Measurements from ENCODE around the gene DHRS1. TPM values are rescaled to one million over a fixed set of nuclear protein-coding genes. Genes with fewer than 3 reads are reported as not detected.

Gene DHRS1
- total RNA-seq, 1 donor from 2014 or later = 32.5 TPM

DNA sequence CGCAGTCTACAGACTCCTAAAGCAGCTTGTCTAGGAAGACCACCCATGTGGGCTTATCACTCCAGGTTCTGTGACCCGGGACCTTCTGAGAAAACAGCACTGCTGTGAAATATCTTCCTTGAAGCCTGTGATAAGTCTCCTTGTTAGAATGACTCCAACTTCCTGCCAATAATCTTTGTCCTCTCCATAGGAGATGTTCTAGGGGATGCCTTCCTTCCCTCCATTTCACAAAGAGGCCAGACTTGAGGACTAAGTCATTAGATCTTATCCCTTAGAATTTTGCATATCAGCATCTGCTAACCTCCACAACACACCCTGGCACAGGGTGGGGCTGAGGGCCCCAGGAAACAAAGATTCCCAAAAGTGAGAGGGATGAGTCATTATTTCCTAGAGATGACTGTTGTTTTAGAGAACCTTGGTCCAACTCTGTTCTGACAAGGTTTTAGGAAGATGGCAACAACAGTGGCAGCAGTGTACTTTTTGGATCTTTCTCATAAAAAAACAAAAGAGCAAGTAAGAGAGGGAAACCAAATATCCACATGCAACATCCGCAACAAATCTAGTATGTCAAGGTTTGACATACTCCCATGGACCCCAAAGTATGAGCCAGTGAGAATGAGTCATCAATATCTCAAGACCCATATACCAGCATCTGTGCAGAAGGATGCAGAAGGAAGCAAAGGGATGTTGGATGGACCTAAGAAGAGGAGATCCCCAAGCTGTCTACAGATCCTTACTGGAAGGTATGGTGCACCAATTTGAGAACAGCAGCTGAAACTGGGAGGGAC lies 17.8 kb upstream of the DHRS1 start:
- H3K27me3 Mint-ChIP-seq = peaks cover 6% of the 10 kb centered on the region
- no peaks in the 10 kb centered on the region for H3K36me3 Mint-ChIP-seq (ENCODE audit: low read depth)
- no peak for DNase-seq
- ChIA-PET POLR2A (interaction anchor here (1.2 to 1.3 kb wide), 2 partner anchors 9 to 10 kb away, joined by 3 read pairs; partner anchors contain the start of gene CIDEB), CTCF (interaction anchor here (1.3 to 1.5 kb wide), 2 partner anchors 9 to 16 kb away, joined by 5 read pairs; partner anchors contain the start of gene CIDEB)
- intact Hi-C loops (cut with micrococcal nuclease) = no loop called here
- no peak for ATAC-seq (ENCODE audit: low read depth)
- peaks cover 25% of the 10 kb centered on the region for H3K4me1 Mint-ChIP-seq
- TF ChIP-seq, protein P1, sequence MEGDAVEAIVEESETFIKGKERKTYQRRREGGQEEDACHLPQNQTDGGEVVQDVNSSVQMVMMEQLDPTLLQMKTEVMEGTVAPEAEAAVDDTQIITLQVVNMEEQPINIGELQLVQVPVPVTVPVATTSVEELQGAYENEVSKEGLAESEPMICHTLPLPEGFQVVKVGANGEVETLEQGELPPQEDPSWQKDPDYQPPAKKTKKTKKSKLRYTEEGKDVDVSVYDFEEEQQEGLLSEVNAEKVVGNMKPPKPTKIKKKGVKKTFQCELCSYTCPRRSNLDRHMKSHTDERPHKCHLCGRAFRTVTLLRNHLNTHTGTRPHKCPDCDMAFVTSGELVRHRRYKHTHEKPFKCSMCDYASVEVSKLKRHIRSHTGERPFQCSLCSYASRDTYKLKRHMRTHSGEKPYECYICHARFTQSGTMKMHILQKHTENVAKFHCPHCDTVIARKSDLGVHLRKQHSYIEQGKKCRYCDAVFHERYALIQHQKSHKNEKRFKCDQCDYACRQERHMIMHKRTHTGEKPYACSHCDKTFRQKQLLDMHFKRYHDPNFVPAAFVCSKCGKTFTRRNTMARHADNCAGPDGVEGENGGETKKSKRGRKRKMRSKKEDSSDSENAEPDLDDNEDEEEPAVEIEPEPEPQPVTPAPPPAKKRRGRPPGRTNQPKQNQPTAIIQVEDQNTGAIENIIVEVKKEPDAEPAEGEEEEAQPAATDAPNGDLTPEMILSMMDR (IDR thresholded peaks at IDR 0.05) = no peak
- no peak overlapping the region for H3K4me3 Mint-ChIP-seq
- no peaks in the 10 kb centered on the region for H3K9me3 Mint-ChIP-seq
- H3K27ac Mint-ChIP-seq = no peak overlapping the region

DNA sequence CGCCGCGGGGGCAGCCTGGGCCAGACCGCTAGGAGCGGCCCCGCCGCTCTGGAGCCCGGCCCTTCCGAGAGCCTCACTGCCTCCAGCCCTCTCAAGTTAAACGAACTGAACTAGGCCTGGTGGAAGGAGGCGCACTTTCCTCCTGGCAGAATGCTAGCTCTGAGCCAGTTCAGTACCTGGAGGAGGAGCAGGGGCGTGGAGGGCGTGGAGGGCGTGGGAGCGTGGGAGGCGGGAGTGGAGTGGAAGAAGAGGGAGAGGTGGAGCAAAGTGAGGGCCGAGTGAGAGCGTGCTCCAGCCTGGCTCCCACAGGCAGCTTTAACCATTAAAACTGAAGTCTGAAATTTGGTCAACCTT lies 17.0 kb upstream of the DHRS1 start:
- POLR2A ChIA-PET = no interaction called here
- DNase-seq (no peak), ATAC-seq (ENCODE audit: low read depth) (no peak)
- CTCF ChIA-PET = interaction anchor here (0.8 kb wide), 1 partner anchor 97 kb away, joined by 3 read pairs; no protein-coding TSS in a partner anchor
- peaks cover 6% of the 10 kb centered on the region for H3K27me3 Mint-ChIP-seq
- TF ChIP-seq, protein P1 (IDR thresholded peaks at IDR 0.05) = no peak
- H3K27ac Mint-ChIP-seq = no peak overlapping the region
- no peaks in the 10 kb centered on the region for H3K36me3 Mint-ChIP-seq (ENCODE audit: low read depth)
- intact Hi-C loops (cut with micrococcal nuclease) = no loop called here
- peaks cover 32% of the 10 kb centered on the region for H3K4me1 Mint-ChIP-seq
- no peak overlapping the region for H3K4me3 Mint-ChIP-seq
- H3K9me3 Mint-ChIP-seq = no peaks in the 10 kb centered on the region

DNA sequence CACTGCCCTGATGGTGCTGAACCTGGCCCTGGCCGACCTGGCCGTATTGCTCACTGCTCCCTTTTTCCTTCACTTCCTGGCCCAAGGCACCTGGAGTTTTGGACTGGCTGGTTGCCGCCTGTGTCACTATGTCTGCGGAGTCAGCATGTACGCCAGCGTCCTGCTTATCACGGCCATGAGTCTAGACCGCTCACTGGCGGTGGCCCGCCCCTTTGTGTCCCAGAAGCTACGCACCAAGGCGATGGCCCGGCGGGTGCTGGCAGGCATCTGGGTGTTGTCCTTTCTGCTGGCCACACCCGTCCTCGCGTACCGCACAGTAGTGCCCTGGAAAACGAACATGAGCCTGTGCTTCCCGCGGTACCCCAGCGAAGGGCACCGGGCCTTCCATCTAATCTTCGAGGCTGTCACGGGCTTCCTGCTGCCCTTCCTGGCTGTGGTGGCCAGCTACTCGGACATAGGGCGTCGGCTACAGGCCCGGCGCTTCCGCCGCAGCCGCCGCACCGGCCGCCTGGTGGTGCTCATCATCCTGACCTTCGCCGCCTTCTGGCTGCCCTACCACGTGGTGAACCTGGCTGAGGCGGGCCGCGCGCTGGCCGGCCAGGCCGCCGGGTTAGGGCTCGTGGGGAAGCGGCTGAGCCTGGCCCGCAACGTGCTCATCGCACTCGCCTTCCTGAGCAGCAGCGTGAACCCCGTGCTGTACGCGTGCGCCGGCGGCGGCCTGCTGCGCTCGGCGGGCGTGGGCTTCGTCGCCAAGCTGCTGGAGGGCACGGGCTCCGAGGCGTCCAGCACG lies 16.4 kb upstream of the DHRS1 start:
- Mint-ChIP-seq H3K4me1 (peaks cover 36% of the 10 kb centered on the region), H3K27ac (no peak overlapping the region), H3K9me3 (no peaks in the 10 kb centered on the region), H3K36me3 (ENCODE audit: low read depth) (no peaks in the 10 kb centered on the region), H3K27me3 (peaks cover 6% of the 10 kb centered on the region), H3K4me3 (no peak overlapping the region)
- DNase-seq = no peak
- no peak for ATAC-seq (ENCODE audit: low read depth)
- ChIA-PET POLR2A (no interaction called here), CTCF (interaction anchor here (0.8 kb wide), 1 partner anchor 97 kb away, joined by 3 read pairs; no protein-coding TSS in a partner anchor)
- intact Hi-C loops (cut with micrococcal nuclease) = no loop called here
- TF ChIP-seq, protein P1 (IDR thresholded peaks at IDR 0.05) = no peak

DNA sequence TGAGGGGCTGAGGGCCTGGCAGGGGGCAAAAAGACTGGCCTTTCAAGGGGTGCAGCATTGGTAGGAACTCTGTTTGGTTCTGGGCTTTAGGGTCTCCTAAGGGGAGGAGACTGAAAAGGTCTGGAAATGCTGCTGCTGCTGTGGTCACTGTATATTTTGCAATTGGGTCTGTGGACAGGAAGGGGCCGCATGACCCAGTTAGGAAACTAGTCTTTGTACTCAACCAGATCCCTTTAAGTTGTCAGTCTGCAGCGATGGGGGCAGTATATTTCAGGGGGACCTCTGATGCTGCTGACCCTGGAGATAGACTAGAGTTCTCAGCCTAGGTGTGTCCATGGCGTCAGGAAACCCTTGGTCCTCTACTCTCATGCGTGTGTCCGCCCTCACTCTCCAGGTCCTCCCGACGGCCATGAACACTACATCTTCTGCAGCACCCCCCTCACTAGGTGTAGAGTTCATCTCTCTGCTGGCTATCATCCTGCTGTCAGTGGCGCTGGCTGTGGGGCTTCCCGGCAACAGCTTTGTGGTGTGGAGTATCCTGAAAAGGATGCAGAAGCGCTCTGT lies 15.7 kb upstream of the DHRS1 start:
- no peaks in the 10 kb centered on the region for H3K9me3 Mint-ChIP-seq
- ChIA-PET POLR2A (no interaction called here), CTCF (no interaction called here)
- H3K4me3 Mint-ChIP-seq = no peak overlapping the region
- ATAC-seq (ENCODE audit: low read depth) (no peak), DNase-seq (no peak)
- H3K4me1 Mint-ChIP-seq = peaks cover 38% of the 10 kb centered on the region
- intact Hi-C loops (cut with micrococcal nuclease) = no loop called here
- H3K27me3 Mint-ChIP-seq = peaks cover 6% of the 10 kb centered on the region
- TF ChIP-seq, protein P1 (IDR thresholded peaks at IDR 0.05) = no peak
- no peak overlapping the region for H3K27ac Mint-ChIP-seq
- no peaks in the 10 kb centered on the region for H3K36me3 Mint-ChIP-seq (ENCODE audit: low read depth)

Data from activated B cell treated with CpG ODN at 0.5 μM for 24 hours (primary cell).